IMR-90 (cell line): ENCODE data around the gene FOXQ1. TPM values are rescaled to one million over a fixed set of nuclear protein-coding genes. Genes with fewer than 3 reads are reported as not detected.

Source experiments
- ATAC-seq: fragments of 200-7000 bp; cut with Tn5 transposase; 2 replicates; pipeline ENCODE4 v1.9.1; 2020; ENCODE audit warnings: low read depth, mild to moderate bottlenecking, moderate library complexity
- BruUV-seq: library from RNA; stranded (reverse); fragments of 400-500 nt; replicated peaks from 2 replicates; lab custom pipeline; 2021; lab: Mats Ljungman, UMichigan
- CTCF ChIA-PET: fragments of 300-600 bp; formaldehyde crosslinking; extraction: SDS; loops from one replicate; lab custom pipeline; 2021; ENCODE audit warnings: antibody characterized with exemption; lab: Yijun Ruan, JAX
- POLR2A ChIA-PET: fragments of 300-600 bp; sonication (Branson Sonifier 250); formaldehyde crosslinking; loops from one replicate; lab custom pipeline; 2022; ENCODE audit warnings: antibody characterized with exemption; ENCODE audit not compliant: unreplicated experiment; lab: Charles Lee
- DNase-seq: peaks from one replicate; pipeline ENCODE4 v3.0.0; 2013
- H2AFZ ChIP-seq: replicated peaks from 2 replicates; pipeline ENCODE3; 2013; ENCODE audit warnings: low read length, mild to moderate bottlenecking; ENCODE audit not compliant: poor library complexity
- H2AK5ac ChIP-seq: 2 replicates; pipeline ENCODE4 v1.6.1; 2013; ENCODE audit warnings: low read depth, low read length, inconsistent platforms
- H2AK9ac ChIP-seq: replicated peaks from 2 replicates; pipeline ENCODE3; 2013; ENCODE audit warnings: mild to moderate bottlenecking, low read depth, low read length, moderate library complexity; ENCODE audit not compliant: poor library complexity
- H2BK120ac ChIP-seq: 2 replicates; pipeline ENCODE4 v1.6.1; 2013; ENCODE audit warnings: low read depth, low read length, inconsistent platforms
- H2BK15ac ChIP-seq: 3 replicates; pipeline ENCODE4 v1.6.1; 2013; ENCODE audit warnings: low read depth, low read length, inconsistent platforms
- H2BK20ac ChIP-seq: 2 replicates; pipeline ENCODE4 v1.6.1; 2013; ENCODE audit warnings: low read depth, mild to moderate bottlenecking, inconsistent platforms, low read length, moderate library complexity
- H2BK5ac ChIP-seq: 2 replicates; pipeline ENCODE4 v1.6.1; 2013; ENCODE audit warnings: mild to moderate bottlenecking, low read depth, low read length, inconsistent platforms; ENCODE audit not compliant: poor library complexity, severe bottlenecking
- H3K14ac ChIP-seq: replicated peaks from 2 replicates; pipeline ENCODE4 v1.6.1; 2013; ENCODE audit warnings: low read depth, low read length, inconsistent platforms
- H3K18ac ChIP-seq: 2 replicates; pipeline ENCODE4 v1.6.1; 2013; ENCODE audit warnings: low read depth, low read length, control low read depth
- H3K23ac ChIP-seq: 2 replicates; pipeline ENCODE4 v1.6.1; 2013; ENCODE audit warnings: low read depth, low read length, inconsistent platforms
- H3K27ac ChIP-seq: 2 replicates; pipeline ENCODE4 v1.5.1; 2013; ENCODE audit warnings: mild to moderate bottlenecking, control low read depth, low read length; ENCODE audit not compliant: insufficient read depth
- H3K27me3 ChIP-seq: 2 replicates; pipeline ENCODE4 v1.6.1; 2013; ENCODE audit warnings: low read length; ENCODE audit not compliant: control insufficient read depth, insufficient read depth
- H3K36me3 ChIP-seq: 2 replicates; pipeline ENCODE4 v1.6.1; 2013; ENCODE audit warnings: low read length, mixed read lengths; ENCODE audit not compliant: control insufficient read depth, insufficient read depth
- H3K4ac ChIP-seq: 2 replicates; pipeline ENCODE4 v1.6.1; 2013; ENCODE audit warnings: low read depth, low read length, inconsistent platforms
- H3K4me1 ChIP-seq: 2 replicates; pipeline ENCODE4 v1.6.1; 2013; ENCODE audit warnings: low read length, mixed read lengths; ENCODE audit not compliant: control insufficient read depth, insufficient read depth
- H3K4me2 ChIP-seq: 2 replicates; pipeline ENCODE4 v1.6.1; 2013; ENCODE audit warnings: low read depth, mild to moderate bottlenecking, control low read depth, low read length, moderate library complexity
- H3K4me3 ChIP-seq: 2 replicates; pipeline ENCODE4 v1.5.1; 2013; ENCODE audit warnings: low read depth, mild to moderate bottlenecking, control low read depth, low read length, moderate library complexity; ENCODE audit not compliant: insufficient read depth
- H3K56ac ChIP-seq: 2 replicates; pipeline ENCODE4 v1.6.1; 2013; ENCODE audit warnings: low read length, inconsistent platforms; ENCODE audit not compliant: insufficient read depth; ENCODE audit errors: extremely low read depth
- H3K79me1 ChIP-seq, 2 experiments: 2 replicates each; pipeline ENCODE4 v1.6.1; 2013; ENCODE audit warnings: low read length in 2 of 2, inconsistent platforms in 1 of 2, low read depth in 1 of 2
- H3K9ac ChIP-seq: 2 replicates; pipeline ENCODE4 v1.6.1; 2013; ENCODE audit warnings: low read depth, low read length, control low read depth
- H3K9me1 ChIP-seq: 2 replicates; pipeline ENCODE4 v1.6.1; 2013; ENCODE audit warnings: low read length, inconsistent platforms; ENCODE audit not compliant: insufficient read depth
- H3K9me3 ChIP-seq: 2 replicates; pipeline ENCODE4 v1.6.1; 2013; ENCODE audit warnings: low read length; ENCODE audit not compliant: control insufficient read depth, insufficient read depth
- H4K20me1 ChIP-seq: 2 replicates; pipeline ENCODE4 v1.6.1; 2013; ENCODE audit warnings: low read length, inconsistent platforms; ENCODE audit not compliant: insufficient read depth
- H4K5ac ChIP-seq: 2 replicates; pipeline ENCODE4 v1.6.1; 2013; ENCODE audit warnings: mild to moderate bottlenecking, low read depth, low read length, control low read depth
- H4K8ac ChIP-seq, 2 experiments: 2 replicates each; pipeline ENCODE4 v1.6.1; 2013; ENCODE audit warnings: low read depth in 2 of 2, low read length in 2 of 2, control low read depth in 1 of 2, inconsistent platforms in 1 of 2
- H4K91ac ChIP-seq: 2 replicates; pipeline ENCODE4 v1.6.1; 2013; ENCODE audit warnings: low read depth, low read length, inconsistent platforms; ENCODE audit not compliant: insufficient read depth
- BHLHE40 ChIP-seq: fragments of 150-350 bp; IDR thresholded peaks from 2 replicates; pipeline ENCODE4 v1.6.1; 2016; ENCODE audit warnings: mild to moderate bottlenecking, low read depth, low read length
- CEBPB ChIP-seq: IDR thresholded peaks from 2 replicates; pipeline ENCODE4 v1.6.1; 2012; ENCODE audit warnings: low read depth, low read length, improper control_type of control experiment
- CHD1 ChIP-seq: IDR thresholded peaks from 2 replicates; pipeline ENCODE4 v1.6.1; 2012; ENCODE audit warnings: low read depth, low read length, improper control_type of control experiment
- FOS ChIP-seq: fragments of 150-350 bp; IDR thresholded peaks from 2 replicates; pipeline ENCODE4 v1.6.1; 2016; ENCODE audit warnings: low read depth, low read length
- NFE2L2 ChIP-seq: fragments of 150-350 bp; IDR thresholded peaks from 2 replicates; pipeline ENCODE4 v1.6.1; 2016; ENCODE audit warnings: low read depth, mild to moderate bottlenecking, low read length
- RAD21 ChIP-seq: IDR thresholded peaks from 2 replicates; pipeline ENCODE4 v1.6.1; 2012; ENCODE audit warnings: low read length, improper control_type of control experiment
- RFX5 ChIP-seq: IDR thresholded peaks from 2 replicates; pipeline ENCODE4 v1.8.0; 2012; ENCODE audit warnings: low read depth, mild to moderate bottlenecking, low read length, moderate library complexity
- SMC3 ChIP-seq: fragments of 150-350 bp; IDR thresholded peaks from 2 replicates; pipeline ENCODE4 v1.6.1; 2016; ENCODE audit warnings: low read depth, mild to moderate bottlenecking, antibody characterized with exemption, low read length, moderate library complexity
- USF2 ChIP-seq: fragments of 150-350 bp; IDR thresholded peaks from 2 replicates; pipeline ENCODE4 v1.6.1; 2017; ENCODE audit warnings: mild to moderate bottlenecking, antibody characterized with exemption, low read length, low read depth
- WGBS, 2 experiments: methylation state at CpG; one replicate each; pipeline versions ENCODE4 v1.1.5 to v1.1.7; 2013; ENCODE audit warnings: missing lambda C conversion rate in 2 of 2; ENCODE audit not compliant: insufficient read length in 1 of 2; ENCODE audit errors: extremely low coverage in 2 of 2; 5-methylcytosine and 5-hydroxymethylcytosine counted together
- dilution Hi-C: fragments of 300-500 bp; cut with HindIII; formaldehyde crosslinking; loops from one replicate; pipeline ENCODE4 v1.14.3; 2018; ENCODE audit warnings: low sequenced_read_pairs; ENCODE audit not compliant: unreplicated experiment
- in situ Hi-C: fragments of 300-500 bp; cut with MboI; formaldehyde crosslinking; loops from 3 replicates; pipeline ENCODE4 v1.14.3; 2019; ENCODE audit warnings: low sequenced_read_pairs, inconsistent platforms, mixed read lengths
- intact Hi-C: fragments of 100-400 bp; cut with micrococcal nuclease; formaldehyde crosslinking; loops from 2 replicates; pipeline ENCODE4 v1.10.0; 2022
- polyA plus RNA-seq, 3 experiments: library from polyadenylated mRNA; depleted of rRNA; stranded (reverse); fragments of >200 nt; gene quantifications; 2 replicates each; pipeline ENCODE4 v1.2.3, GENCODE V29; 2012; ENCODE audit warnings: low replicate concordance in 1 of 3
- total RNA-seq: library from RNA; depleted of rRNA; stranded (reverse); fragments of >200 nt; gene quantifications from 2 replicates; pipeline ENCODE4 v1.2.3, GENCODE V29; 2012
- TF ChIP-seq, protein P1 (sequence below): fragments of 150-350 bp; IDR thresholded peaks from 2 replicates; pipeline ENCODE4 v1.6.1; 2016; ENCODE audit warnings: low read depth, mild to moderate bottlenecking, low read length, moderate library complexity, borderline replicate concordance

Gene FOXQ1
- total and polyA plus RNA-seq, 2 of the 4 experiments (the other 2 are of a cell fraction) = not detected

DNA sequence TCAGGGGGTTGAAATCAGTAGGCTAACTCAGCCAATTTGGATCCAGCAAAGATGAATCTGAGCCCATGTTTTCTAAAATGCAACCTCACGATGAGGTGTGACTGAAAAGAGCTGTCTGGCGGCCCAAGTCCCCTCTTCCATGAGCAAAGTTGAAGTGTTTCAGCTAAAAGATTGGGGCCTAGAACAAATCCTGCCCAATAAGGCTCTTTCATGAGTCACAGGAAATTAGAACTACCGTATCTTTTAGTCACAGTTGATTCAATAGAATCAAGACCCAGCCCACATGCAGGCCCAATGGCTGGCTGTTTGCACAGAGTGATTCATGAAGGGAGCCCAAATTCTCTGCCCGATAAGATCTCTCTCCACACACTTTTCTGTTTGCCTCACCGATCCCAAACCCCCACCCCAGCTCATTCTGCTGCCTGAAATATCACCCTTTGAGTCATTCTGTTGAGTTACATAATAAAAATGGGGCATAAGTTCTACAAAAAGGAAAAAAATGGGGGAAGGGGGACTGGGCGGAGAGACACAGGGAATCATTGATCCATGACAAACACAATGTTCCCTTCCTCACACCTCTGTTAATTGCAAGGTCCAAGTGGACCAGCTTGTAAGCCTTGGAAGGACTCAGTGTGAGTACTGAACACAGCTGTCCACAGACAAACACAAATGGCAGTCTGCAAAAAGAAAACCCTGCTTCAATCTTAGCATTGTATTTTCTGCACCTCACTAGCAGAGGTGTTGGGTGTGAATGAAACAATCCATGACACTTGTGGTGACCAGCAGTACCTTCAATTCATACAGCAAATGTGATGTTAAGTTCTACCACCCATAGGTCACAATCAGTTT, 13.8 kb downstream of the FOXQ1 start (continued):
- peak; percentile 78 for TF ChIP-seq FOS
- TF ChIP-seq RAD21 = no peak
- TF ChIP-seq CEBPB = peak; percentile 70

DNA sequence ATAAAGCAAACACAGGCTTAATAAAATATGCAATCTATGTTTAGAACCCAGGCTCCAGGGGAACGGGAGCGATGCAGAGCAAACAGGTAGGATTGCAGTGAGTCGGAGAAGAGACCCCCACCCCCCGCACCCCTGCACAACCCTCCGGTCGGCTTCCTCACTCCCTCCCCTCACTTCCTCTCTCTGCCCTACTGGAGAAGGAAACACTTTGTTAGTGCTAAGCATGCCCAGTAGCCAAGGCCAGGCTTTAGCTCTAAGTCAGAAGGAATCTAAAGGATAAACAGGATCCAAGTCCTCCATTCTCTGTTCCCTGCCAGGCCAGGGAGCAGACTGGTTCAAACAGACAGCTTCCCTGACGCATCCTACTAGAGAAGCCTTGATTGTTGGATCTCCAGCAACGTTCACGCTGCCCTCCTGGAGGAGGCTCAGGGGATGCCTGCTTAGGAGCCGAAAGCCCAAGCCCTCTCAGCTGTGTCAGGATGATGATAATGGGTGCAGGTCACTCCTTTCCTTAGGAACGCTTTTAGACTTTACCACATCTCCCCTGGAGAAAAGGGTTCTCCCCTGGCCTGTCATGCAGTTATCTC, 14.7 kb downstream of the FOXQ1 start:
- in situ Hi-C loops (no loop called here), intact Hi-C loops (no loop called here), dilution Hi-C loops (no loop called here)
- no peaks in the 10 kb centered on the region for H4K20me1 ChIP-seq
- H2BK15ac ChIP-seq = peak overlapping the region; percentile 63; the same call in 1 of the 3 replicates
- no peak overlapping the region for H3K4me3 ChIP-seq
- peak; percentile 80 for ATAC-seq
- no TSS peak for BruUV-seq
- peak overlapping the region; percentile 76 for H3K4ac ChIP-seq
- H3K14ac ChIP-seq = peak overlapping the region; percentile 69; the same call in 1 of the 2 replicates
- H4K5ac ChIP-seq = no peak overlapping the region
- H3K79me1 ChIP-seq = no peaks in the 10 kb centered on the region
- ChIA-PET CTCF (interaction anchor here (0.7 to 1.4 kb wide), 2 partner anchors 28 to 60 kb away, joined by 3 read pairs; no protein-coding TSS in a partner anchor), POLR2A (no interaction called here)
- H4K91ac ChIP-seq = peak overlapping the region; percentile 16; the same call in 1 of the 2 replicates
- peak overlapping the region; percentile 48 for H3K27ac ChIP-seq
- 0 out of 2 replicates have a peak overlapping the region, but pooled peaks have one; percentile 29 for H3K23ac ChIP-seq
- H3K18ac ChIP-seq = peak overlapping the region; percentile 22; the same call in 1 of the 2 replicates
- peak overlapping the region in 1 of 2 experiments; percentile 65; a peak in 3 of 4 replicates for H4K8ac ChIP-seq
- H2BK20ac ChIP-seq = peak overlapping the region; percentile 74
- H2AFZ ChIP-seq = peak overlapping the region; percentile 60
- no CpG with 5 or more reads among the region's 11 CpGs for WGBS, 2 experiments
- TF ChIP-seq NFE2L2 = no peak
- no peak for TF ChIP-seq RFX5
- TF ChIP-seq BHLHE40 = no peak
- TF ChIP-seq CEBPB = no peak
- no peak for TF ChIP-seq USF2
- TF ChIP-seq RAD21 = no peak
- TF ChIP-seq, protein P1, sequence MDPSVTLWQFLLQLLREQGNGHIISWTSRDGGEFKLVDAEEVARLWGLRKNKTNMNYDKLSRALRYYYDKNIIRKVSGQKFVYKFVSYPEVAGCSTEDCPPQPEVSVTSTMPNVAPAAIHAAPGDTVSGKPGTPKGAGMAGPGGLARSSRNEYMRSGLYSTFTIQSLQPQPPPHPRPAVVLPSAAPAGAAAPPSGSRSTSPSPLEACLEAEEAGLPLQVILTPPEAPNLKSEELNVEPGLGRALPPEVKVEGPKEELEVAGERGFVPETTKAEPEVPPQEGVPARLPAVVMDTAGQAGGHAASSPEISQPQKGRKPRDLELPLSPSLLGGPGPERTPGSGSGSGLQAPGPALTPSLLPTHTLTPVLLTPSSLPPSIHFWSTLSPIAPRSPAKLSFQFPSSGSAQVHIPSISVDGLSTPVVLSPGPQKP = no peak
- no peak for TF ChIP-seq FOS
- TF ChIP-seq CHD1 = no peak
- no peak for TF ChIP-seq SMC3
- no peak overlapping the region; the same call in 1 of the 2 replicates for H3K9ac ChIP-seq
- peak overlapping the region; percentile 8; the same call in 1 of the 2 replicates for H3K4me2 ChIP-seq
- H3K27me3 ChIP-seq = no peaks in the 10 kb centered on the region
- H2BK5ac ChIP-seq = no peak overlapping the region
- peaks cover 23% of the 10 kb centered on the region for H3K9me1 ChIP-seq
- peak overlapping the region; percentile 86 for H2BK120ac ChIP-seq
- peak overlapping the region; percentile 56; the same call in 1 of the 2 replicates for H2AK5ac ChIP-seq
- no peaks in the 10 kb centered on the region for H3K9me3 ChIP-seq
- no peaks in the 10 kb centered on the region for H3K36me3 ChIP-seq
- H3K4me1 ChIP-seq = peaks cover 26% of the 10 kb centered on the region
- no peak overlapping the region for H2AK9ac ChIP-seq
- H3K56ac ChIP-seq = no peak overlapping the region
- peak; percentile 67 for DNase-seq
